ENCODE data around the gene PDLIM3.

The PDLIM3 gene

GRCh38 chr4:185540487-185541120 lies 5.3 kb upstream of the PDLIM3 start:
- TF ChIP-seq GATA3 (IDR thresholded peaks at IDR 0.05; ENCODE audit: low read depth, low read length) (no peak), GATA2 (IDR thresholded peaks at IDR 0.05; ENCODE audit: low read depth, low read length) (no peak)

- TF ChIP-seq GATA3 (IDR thresholded peaks at IDR 0.05; ENCODE audit: low read depth, low read length): no peak
- no peak for TF ChIP-seq GATA2 (IDR thresholded peaks at IDR 0.05; ENCODE audit: low read depth, low read length)
These were observed 4.7 kb upstream of the PDLIM3 start for GRCh38 chr4:185540040-185540439.

- TF ChIP-seq GATA2 (IDR thresholded peaks at IDR 0.05; ENCODE audit: low read depth, low read length) (no peak), GATA3 (IDR thresholded peaks at IDR 0.05; ENCODE audit: low read depth, low read length) (no peak)
These were observed 3.5 kb upstream of the PDLIM3 start for GRCh38 chr4:185538806-185539205.

- TF ChIP-seq GATA3 (IDR thresholded peaks at IDR 0.05; ENCODE audit: low read depth, low read length): no peak
- TF ChIP-seq GATA2 (IDR thresholded peaks at IDR 0.05; ENCODE audit: low read depth, low read length): no peak
These were observed 1.1 kb upstream of the PDLIM3 start for GRCh38 chr4:185536411-185536709.

DNA sequence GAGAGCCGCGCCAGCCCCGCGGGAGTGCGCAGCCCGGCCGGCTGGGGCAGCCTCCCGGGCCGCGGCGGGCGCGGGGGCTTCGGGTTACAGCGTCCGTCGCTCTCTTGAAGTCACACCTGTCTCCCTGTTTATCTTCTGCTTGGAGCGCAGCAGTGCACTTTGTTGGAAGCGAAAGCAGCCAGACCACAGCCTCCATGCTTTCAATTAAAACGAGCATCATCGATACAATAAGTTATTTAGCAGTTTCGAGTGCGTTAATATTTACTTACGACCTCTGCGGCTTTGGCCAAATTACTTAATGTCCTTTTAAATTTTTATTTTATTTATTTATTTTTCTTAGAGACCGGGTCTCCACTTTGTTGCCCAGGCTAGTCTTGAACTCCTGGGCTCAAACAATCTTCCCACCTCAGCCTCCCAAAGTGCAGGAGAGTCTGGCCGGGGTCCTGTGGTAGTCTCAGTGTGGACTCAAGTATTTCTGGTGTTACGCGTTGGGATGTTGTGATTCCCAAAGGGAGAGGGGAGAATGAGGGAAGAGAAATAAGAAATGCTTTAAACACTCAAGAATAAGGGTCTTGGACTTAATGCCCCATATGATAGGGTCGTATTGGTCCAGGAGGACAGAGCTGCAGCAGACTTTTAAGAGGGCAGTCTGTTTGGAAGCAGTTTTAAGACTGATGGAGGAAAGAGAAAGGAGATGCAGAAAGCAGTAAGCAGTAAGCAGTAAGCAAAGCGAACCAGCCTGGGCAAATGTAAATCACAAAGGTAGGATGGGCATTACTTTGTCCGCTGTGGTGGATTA lies 504 bp upstream of the PDLIM3 start:
- TF ChIP-seq GATA3 (IDR thresholded peaks at IDR 0.05; ENCODE audit: low read depth, low read length) (no peak), GATA2 (IDR thresholded peaks at IDR 0.05; ENCODE audit: low read depth, low read length) (no peak)

- no peak for TF ChIP-seq GATA2 (IDR thresholded peaks at IDR 0.05; ENCODE audit: low read depth, low read length)
- TF ChIP-seq GATA3 (IDR thresholded peaks at IDR 0.05; ENCODE audit: low read depth, low read length): no peak
These were observed 819 bp downstream of the PDLIM3 start for GRCh38 chr4:185534511-185534865.

GRCh38 chr4:185532795-185533324 lies 2.4 kb downstream of the PDLIM3 start:
- TF ChIP-seq GATA3 (IDR thresholded peaks at IDR 0.05; ENCODE audit: low read depth, low read length) (no peak), GATA2 (IDR thresholded peaks at IDR 0.05; ENCODE audit: low read depth, low read length) (no peak)

GRCh38 chr4:185532293-185532692 lies 3.0 kb downstream of the PDLIM3 start:
- TF ChIP-seq GATA3 (IDR thresholded peaks at IDR 0.05; ENCODE audit: low read depth, low read length) (no peak), GATA2 (IDR thresholded peaks at IDR 0.05; ENCODE audit: low read depth, low read length) (no peak)

DNA sequence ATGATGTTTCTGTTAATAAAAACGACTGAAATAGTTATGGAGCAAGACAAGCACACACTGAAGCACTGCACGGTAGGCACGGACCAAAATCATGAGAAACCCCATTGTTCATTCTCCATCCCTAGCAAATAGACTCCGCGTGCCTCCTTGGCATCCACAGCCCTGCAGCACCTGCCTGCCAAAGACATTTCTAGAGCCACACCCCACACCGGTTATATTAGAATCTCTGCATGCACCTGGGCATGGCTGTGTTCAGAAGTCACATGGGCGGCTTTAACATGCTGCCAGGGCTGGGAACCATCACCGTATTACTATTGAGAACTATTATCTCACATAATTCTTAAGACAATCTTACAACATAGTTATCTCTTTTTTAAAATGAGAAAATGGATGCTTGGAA lies 5.9 kb downstream of the PDLIM3 start:
- TF ChIP-seq GATA2 (IDR thresholded peaks at IDR 0.05; ENCODE audit: low read depth, low read length) (no peak), GATA3 (IDR thresholded peaks at IDR 0.05; ENCODE audit: low read depth, low read length) (no peak)

- TF ChIP-seq GATA2 (IDR thresholded peaks at IDR 0.05; ENCODE audit: low read depth, low read length) (no peak), GATA3 (IDR thresholded peaks at IDR 0.05; ENCODE audit: low read depth, low read length) (no peak)
These were observed 10.1 kb downstream of the PDLIM3 start for GRCh38 chr4:185524888-185525863.

- no peak for TF ChIP-seq GATA2 (IDR thresholded peaks at IDR 0.05; ENCODE audit: low read depth, low read length)
- no peak for TF ChIP-seq GATA3 (IDR thresholded peaks at IDR 0.05; ENCODE audit: low read depth, low read length)
These were observed 11.4 kb downstream of the PDLIM3 start for GRCh38 chr4:185523862-185524261.

GRCh38 chr4:185522451-185522850 lies 12.9 kb downstream of the PDLIM3 start:
- TF ChIP-seq GATA2 (IDR thresholded peaks at IDR 0.05; ENCODE audit: low read depth, low read length) (no peak), GATA3 (IDR thresholded peaks at IDR 0.05; ENCODE audit: low read depth, low read length) (no peak)

GRCh38 chr4:185520119-185520518 lies 15.2 kb downstream of the PDLIM3 start:
- TF ChIP-seq GATA2 (IDR thresholded peaks at IDR 0.05; ENCODE audit: low read depth, low read length) (no peak), GATA3 (IDR thresholded peaks at IDR 0.05; ENCODE audit: low read depth, low read length) (no peak)

- no peak for TF ChIP-seq GATA3 (IDR thresholded peaks at IDR 0.05; ENCODE audit: low read depth, low read length)
- TF ChIP-seq GATA2 (IDR thresholded peaks at IDR 0.05; ENCODE audit: low read depth, low read length): no peak
These were observed 16.8 kb downstream of the PDLIM3 start for GRCh38 chr4:185518494-185518893.
